Hepatocyte (in vitro differentiated cells): ENCODE data around the gene PIEZO1. TPM values are rescaled to one million over a fixed set of nuclear protein-coding genes. Genes with fewer than 3 reads are reported as not detected.

Experiments
- DNase-seq: peaks from one replicate; pipeline ENCODE4 v3.0.0-alpha.2; 2016; ENCODE audit warnings: low spot score
- H2AFZ ChIP-seq: fragments of 200-600 bp; sonication (generic); 2 replicates; pipeline ENCODE4 v1.6.0; 2016; ENCODE audit warnings: antibody characterized with exemption, mild to moderate bottlenecking
- H3K27ac ChIP-seq: fragments of 200-600 bp; sonication (generic); 2 replicates; pipeline ENCODE4 v1.5.1; 2016; ENCODE audit warnings: mild to moderate bottlenecking
- H3K27me3 ChIP-seq: fragments of 200-600 bp; sonication (generic); 2 replicates; pipeline ENCODE4 v1.6.1; 2016
- H3K36me3 ChIP-seq: fragments of 200-600 bp; sonication (generic); replicated peaks from 2 replicates; pipeline ENCODE4 v1.5.1; 2016; ENCODE audit warnings: low read depth; ENCODE audit not compliant: insufficient read depth
- H3K4me1 ChIP-seq: fragments of 200-600 bp; sonication (generic); 2 replicates; pipeline ENCODE4 v1.5.1; 2016; ENCODE audit warnings: mild to moderate bottlenecking, moderate library complexity; ENCODE audit not compliant: insufficient read depth
- H3K4me2 ChIP-seq: fragments of 200-600 bp; sonication (generic); 2 replicates; pipeline ENCODE4 v1.6.0; 2016
- H3K4me3 ChIP-seq: fragments of 200-600 bp; sonication (generic); 2 replicates; pipeline ENCODE4 v1.5.1; 2016; ENCODE audit warnings: mild to moderate bottlenecking
- H3K79me2 ChIP-seq: fragments of 200-600 bp; sonication (generic); 2 replicates; pipeline ENCODE4 v1.6.0; 2017; ENCODE audit warnings: mild to moderate bottlenecking
- H3K9me2 ChIP-seq: fragments of 200-600 bp; sonication (generic); replicated peaks from 2 replicates; pipeline ENCODE4 v1.6.0; 2017; ENCODE audit warnings: mild to moderate bottlenecking; ENCODE audit not compliant: insufficient read depth
- H3K9me3 ChIP-seq: fragments of 200-600 bp; sonication (generic); 2 replicates; pipeline ENCODE4 v1.5.1; 2016; ENCODE audit warnings: low read depth, mild to moderate bottlenecking
- H4K20me1 ChIP-seq: fragments of 200-600 bp; sonication (generic); 2 replicates; pipeline ENCODE4 v1.6.0; 2016; ENCODE audit warnings: mild to moderate bottlenecking; ENCODE audit not compliant: insufficient read depth, poor library complexity, severe bottlenecking
- CTCF ChIP-seq: fragments of 200-600 bp; sonication (generic); IDR thresholded peaks from 2 replicates; pipeline ENCODE4 v1.5.1; 2016; ENCODE audit warnings: antibody characterized with exemption, mild to moderate bottlenecking; ENCODE audit not compliant: poor library complexity
- EZH2 ChIP-seq: fragments of 200-600 bp; sonication (generic); IDR thresholded peaks from 2 replicates; pipeline ENCODE4 v1.6.1; 2016; ENCODE audit warnings: antibody characterized with exemption, mild to moderate bottlenecking, borderline replicate concordance
- EZH2phosphoT487 ChIP-seq: fragments of 200-600 bp; sonication (generic); IDR thresholded peaks from one replicate; pipeline ENCODE4 v1.6.1; 2018; ENCODE audit warnings: antibody characterized with exemption, mild to moderate bottlenecking, low read depth, moderate library complexity; ENCODE audit not compliant: unreplicated experiment, severe bottlenecking
- WGBS: methylation state at CpG from one replicate; pipeline ENCODE4 v1.1.6; 2016; ENCODE audit warnings: low lambda C conversion rate; ENCODE audit errors: missing lambda C conversion rate; 5-methylcytosine and 5-hydroxymethylcytosine counted together
- polyA plus RNA-seq: library from polyadenylated mRNA; unstranded; fragments of >200 nt; fragmentation: Nextera tagmentation; extraction: Ambion mirVana; gene quantifications from 2 replicates; pipeline ENCODE4 v1.2.1, GENCODE V29; 2016
- total RNA-seq: library from RNA; depleted of rRNA; stranded (reverse); fragments of >200 nt; gene quantifications from 2 replicates; pipeline ENCODE4 v1.2.3, GENCODE V29; 2014

Gene PIEZO1
- total and polyA plus RNA-seq, 2 experiments from 2014 or later, result 70.6 to 77.0 TPM

- no peak overlapping the region for H3K4me2 ChIP-seq
- DNase-seq, result no peak
- WGBS, result 88% methylated on average over 11 of the region's 11 CpGs
Observed at GRCh38 chr16:88787579-88788314, 2.7 kb upstream of the PIEZO1 start.

DNA sequence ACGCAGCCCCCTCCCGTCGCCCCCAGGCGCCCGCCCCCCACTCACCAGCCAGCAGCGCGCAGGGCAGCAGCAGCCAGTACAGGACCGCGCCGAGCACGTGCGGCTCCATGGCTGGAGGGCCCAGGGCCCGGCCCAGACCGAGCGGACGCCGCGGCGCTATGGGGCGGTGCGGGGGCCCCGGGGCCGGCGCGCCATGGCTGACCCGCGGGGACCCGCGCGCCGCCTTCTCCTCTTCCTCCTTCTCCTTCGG lies 239 bp downstream of the PIEZO1 start:
- Histone ChIP-seq H3K4me3 (peak overlapping the region; percentile 93), H3K9me2 (no peaks in the 10 kb centered on the region), H3K36me3 (no peaks in the 10 kb centered on the region), H3K4me2 (peak overlapping the region; percentile 87), H3K79me2 (peaks cover 44% of the 10 kb centered on the region), H4K20me1 (peaks cover 11% of the 10 kb centered on the region), H3K9me3 (no peaks in the 10 kb centered on the region), H3K27ac (peak overlapping the region; percentile 73), H3K27me3 (no peaks in the 10 kb centered on the region), H3K4me1 (peaks cover 37% of the 10 kb centered on the region), H2AFZ (peak overlapping the region; percentile 66)
- WGBS, result 2% methylated on average over 18 of the region's 32 CpGs
- DNase-seq, result no peak
- TF ChIP-seq EZH2phosphoT487 (no peak), EZH2 (no peak), CTCF (no peak)

More at GRCh38 chr16:88787579-88788314, 2.7 kb upstream of the PIEZO1 start:
- Histone ChIP-seq H3K27ac (no peak overlapping the region), H3K36me3 (no peaks in the 10 kb centered on the region), H3K9me3 (no peaks in the 10 kb centered on the region), H3K4me1 (peaks cover 11% of the 10 kb centered on the region), H2AFZ (no peak overlapping the region), H4K20me1 (peaks cover 8% of the 10 kb centered on the region), H3K9me2 (no peaks in the 10 kb centered on the region), H3K4me3 (no peak overlapping the region), H3K79me2 (peaks cover 15% of the 10 kb centered on the region), H3K27me3 (no peaks in the 10 kb centered on the region)
- TF ChIP-seq EZH2 (no peak), EZH2phosphoT487 (no peak), CTCF (no peak)

DNA sequence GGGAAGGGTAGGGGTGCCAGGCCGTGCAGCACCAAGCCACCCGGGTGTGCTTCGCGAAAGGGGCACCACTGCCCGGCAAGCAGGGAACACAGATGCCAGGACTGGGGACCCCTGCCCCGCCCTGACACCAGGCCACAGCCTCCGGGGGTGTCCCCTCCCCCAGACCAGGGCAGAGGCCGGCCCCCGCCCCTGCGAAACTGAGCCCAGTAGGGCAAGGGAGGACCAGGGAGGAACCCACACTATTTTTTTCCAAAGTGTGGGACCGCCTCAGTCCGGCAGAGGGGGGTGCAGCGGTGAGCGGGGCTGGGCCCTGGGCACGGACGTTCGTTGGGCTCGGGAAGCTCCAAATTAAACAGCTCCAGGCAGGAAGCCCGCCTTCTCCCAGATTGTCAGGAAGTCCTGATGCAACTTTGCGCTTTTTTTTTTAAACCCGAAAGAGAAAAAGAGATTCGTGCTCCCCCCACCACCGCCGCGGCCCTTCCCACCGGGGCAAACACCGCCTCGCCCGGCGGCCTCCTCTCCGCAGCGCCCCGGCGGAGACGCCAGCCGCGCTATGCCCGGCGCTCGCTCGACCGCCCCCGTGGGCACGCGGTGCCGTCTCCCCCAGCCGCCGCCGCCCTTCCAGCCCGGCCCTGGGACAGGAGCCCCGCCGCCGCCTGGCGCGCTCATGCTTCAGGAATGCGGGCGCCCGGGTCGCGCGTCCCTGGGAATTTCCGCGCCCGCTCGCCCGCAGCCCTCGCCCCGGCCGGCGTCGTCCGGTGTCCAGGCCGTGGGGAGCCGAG lies 755 bp downstream of the PIEZO1 start:
- H3K4me1 ChIP-seq, result peaks cover 42% of the 10 kb centered on the region

More for the DNA sequence above, 755 bp downstream of the PIEZO1 start:
- Histone ChIP-seq H3K27me3 (no peaks in the 10 kb centered on the region), H3K79me2 (peaks cover 49% of the 10 kb centered on the region), H3K27ac (peak overlapping the region; percentile 73), H3K9me2 (no peaks in the 10 kb centered on the region), H3K4me2 (peak overlapping the region; percentile 87), H3K36me3 (no peaks in the 10 kb centered on the region), H3K9me3 (no peaks in the 10 kb centered on the region), H4K20me1 (peaks cover 15% of the 10 kb centered on the region), H2AFZ (peak overlapping the region; percentile 66), H3K4me3 (peak overlapping the region; percentile 93)
- WGBS, result 13% methylated on average over 10 of the region's 74 CpGs
- TF ChIP-seq CTCF (peak; percentile 50), EZH2 (no peak)
- peak; percentile 89 for DNase-seq
